NCI-H1048 (cell line): ENCODE results near the gene SLC25A52.
"Not testable (repeated sequence)": the region's sequence is repeated elsewhere in the genome, so short reads cannot be mapped to it uniquely, and the experiment has no call there.

Source experiments
- DNase-seq: peaks from one replicate; lab custom pipeline; 2025; lab: John Stamatoyannopoulos, UW

Gene SLC25A52

GRCh38 chr18:31740180-31740579 lies 20.5 kb downstream of the SLC25A52 start:
- peak; percentile 34 for DNase-seq

GRCh38 chr18:31739651-31740050 lies 21.0 kb downstream of the SLC25A52 start:
- DNase-seq, result no peak

DNA sequence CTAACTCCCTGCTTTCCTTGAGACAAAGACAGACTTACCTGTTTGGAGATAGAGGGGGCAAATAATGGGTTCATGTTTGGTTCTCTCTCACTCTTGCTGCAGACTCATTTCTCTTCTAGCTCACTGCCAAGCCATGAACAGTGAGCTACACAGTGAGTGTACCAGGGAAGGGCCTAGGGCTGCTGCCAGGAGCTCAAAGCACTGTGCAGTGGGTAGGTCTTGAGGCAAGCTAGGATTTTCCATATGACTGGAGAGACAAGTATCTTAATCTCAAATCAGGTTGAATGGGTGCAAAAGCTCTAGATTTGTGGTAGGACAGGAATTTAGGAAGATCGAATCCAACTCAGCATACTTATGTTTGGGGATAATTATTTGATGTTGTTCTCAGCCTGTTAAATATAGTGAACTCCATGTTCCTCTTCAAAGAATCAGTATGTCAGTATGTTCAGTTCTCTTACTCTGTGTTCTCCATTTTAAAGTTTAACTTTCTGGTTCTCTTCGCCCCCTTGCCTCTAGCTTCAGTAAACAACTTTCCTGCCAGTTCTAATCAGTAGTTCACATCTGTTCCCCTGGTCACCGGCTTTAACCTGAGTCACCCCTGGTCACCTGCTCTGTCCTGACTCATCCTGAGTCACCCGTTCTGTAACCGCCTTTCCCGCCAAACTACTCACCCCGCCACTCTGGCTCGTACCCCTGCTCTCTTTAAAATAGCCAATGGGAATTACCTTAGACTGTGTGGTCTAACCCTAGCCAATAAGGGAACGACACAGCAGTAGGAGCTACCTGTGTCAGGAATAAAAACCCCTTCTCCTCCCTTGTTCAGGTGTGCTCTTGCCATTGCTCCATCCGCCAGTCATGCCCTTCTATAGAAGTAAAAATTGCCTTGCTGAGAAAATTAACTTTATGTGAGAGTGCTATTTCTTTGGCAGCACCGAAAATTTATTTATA lies 21.9 kb downstream of the SLC25A52 start:
- no peak for DNase-seq

GRCh38 chr18:31736630-31737029 lies 24.1 kb downstream of the SLC25A52 start:
- no peak for DNase-seq

DNA sequence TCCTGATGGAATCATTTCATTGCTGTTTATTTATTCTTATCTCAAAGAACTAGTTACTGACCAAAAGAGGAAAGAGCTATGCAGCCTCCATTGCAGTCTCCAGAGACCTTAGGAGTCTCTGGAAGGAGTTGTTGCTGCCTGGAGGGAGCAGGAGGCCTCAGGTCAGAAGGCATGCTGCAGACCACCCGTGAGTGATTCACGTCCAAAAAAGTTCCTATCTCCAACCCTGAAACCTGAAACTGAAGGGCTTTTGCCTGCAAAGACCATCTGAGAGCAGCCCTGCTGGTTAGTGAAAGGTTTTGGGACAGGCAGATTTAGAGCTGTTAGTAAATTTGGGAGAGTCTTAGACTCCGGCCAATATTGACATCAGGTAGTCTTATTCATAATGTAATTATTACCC lies 29.1 kb downstream of the SLC25A52 start:
- DNase-seq, result no peak

GRCh38 chr18:31729196-31729595 lies 31.5 kb downstream of the SLC25A52 start:
- DNase-seq, result not testable (repeated sequence)

GRCh38 chr18:31723990-31724711 lies 36.5 kb downstream of the SLC25A52 start:
- DNase-seq, result no peak

- no peak for DNase-seq
Measured at GRCh38 chr18:31723639-31723989, 37.1 kb downstream of the SLC25A52 start.

- DNase-seq, result peak; percentile 53
Measured at GRCh38 chr18:31722369-31722957, 38.2 kb downstream of the SLC25A52 start.

DNA sequence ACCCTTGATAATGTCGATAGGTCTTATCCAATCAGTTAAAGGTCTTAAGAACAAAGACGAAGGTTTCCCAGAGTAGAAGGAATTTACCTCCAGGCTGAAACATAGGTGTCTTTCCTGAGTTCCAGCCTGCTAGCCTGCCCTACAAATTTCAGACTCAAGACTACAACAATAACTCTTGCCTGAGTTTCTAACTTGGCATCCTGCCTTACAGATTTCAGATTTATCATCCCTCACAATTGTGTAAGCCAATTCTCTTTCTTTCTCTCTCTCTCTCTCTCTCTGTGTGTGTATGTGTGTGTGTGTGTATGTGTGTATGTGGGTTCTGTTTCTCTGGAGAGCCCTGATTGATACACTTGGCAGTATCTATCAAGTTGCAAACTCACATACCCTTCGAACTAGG lies 39.1 kb downstream of the SLC25A52 start:
- no peak for DNase-seq

DNA sequence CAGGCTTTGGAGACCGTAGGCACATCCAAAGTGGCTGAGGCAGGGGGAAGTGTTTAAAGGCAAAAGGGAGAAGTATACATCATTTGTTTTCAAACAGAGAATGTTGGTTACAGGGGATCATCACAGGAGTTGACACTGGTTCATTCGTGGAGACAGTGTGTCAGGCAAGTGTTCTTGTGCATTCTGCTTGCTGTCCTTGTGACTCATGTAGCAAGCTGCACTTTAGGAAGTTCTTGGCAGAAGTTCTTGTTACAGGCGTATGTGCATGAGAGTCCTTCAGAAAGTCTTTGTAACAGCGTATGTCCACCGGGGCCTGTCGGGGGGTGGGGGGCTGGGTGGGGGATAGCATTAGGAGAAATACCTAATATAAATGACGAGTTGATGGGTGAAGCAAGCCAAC lies 39.8 kb downstream of the SLC25A52 start:
- DNase-seq, result no peak

GRCh38 chr18:31719363-31720006 lies 41.2 kb downstream of the SLC25A52 start:
- DNase-seq, result no peak

- DNase-seq, result no peak
Measured at GRCh38 chr18:31718386-31718785, 42.3 kb downstream of the SLC25A52 start.

- DNase-seq, result no peak
Measured at GRCh38 chr18:31716362-31716761, 44.3 kb downstream of the SLC25A52 start.

GRCh38 chr18:31711365-31712172 lies 49.1 kb downstream of the SLC25A52 start:
- DNase-seq, result no peak

GRCh38 chr18:31710826-31711225 lies 49.9 kb downstream of the SLC25A52 start:
- DNase-seq, result no peak
